Cerebellar cortex (tissue), 1 donor: Measurements from ENCODE around the gene GMDS.

ENCODE experiments used
- DNase-seq: peaks from one replicate; pipeline ENCODE4 v3.0.0-alpha.2; 2015; ENCODE audit warnings: low spot score

Gene GMDS

GRCh38 chr6:2240961-2241360, 4.4 kb downstream of the GMDS start:
- no peak for DNase-seq

GRCh38 chr6:2237001-2237400, 8.4 kb downstream of the GMDS start:
- no peak for DNase-seq

- DNase-seq = no peak
Observed at GRCh38 chr6:2235777-2236495, 9.5 kb downstream of the GMDS start.

GRCh38 chr6:2232445-2232844, 13.0 kb downstream of the GMDS start:
- no peak for DNase-seq

- DNase-seq = no peak
Observed at GRCh38 chr6:2231438-2231837, 14.0 kb downstream of the GMDS start.

GRCh38 chr6:2230659-2231277, 14.6 kb downstream of the GMDS start:
- DNase-seq = no peak

- DNase-seq = no peak
Observed at GRCh38 chr6:2229742-2230141, 15.7 kb downstream of the GMDS start.

GRCh38 chr6:2229039-2229438, 16.4 kb downstream of the GMDS start:
- no peak for DNase-seq

- DNase-seq = no peak
Observed at GRCh38 chr6:2228392-2228791, 17.0 kb downstream of the GMDS start.

DNA sequence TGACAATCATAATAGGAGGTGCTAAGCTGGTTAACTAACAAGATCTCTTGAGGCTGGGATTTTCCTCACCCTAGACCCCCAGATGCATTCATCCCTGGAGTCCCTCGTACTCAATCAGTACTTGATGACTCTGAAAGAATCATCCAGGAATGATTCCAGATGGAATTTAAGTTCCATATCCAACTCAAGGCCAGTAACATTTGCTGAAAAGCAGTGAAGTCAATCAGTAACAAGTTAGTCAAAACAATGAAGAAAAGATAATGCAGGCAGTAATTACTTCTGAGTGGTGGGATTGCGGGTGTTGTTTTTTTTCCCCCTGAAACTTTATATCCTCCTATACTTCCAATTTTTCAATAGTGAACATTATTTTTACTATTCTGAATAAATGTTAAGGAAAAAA, 18.6 kb downstream of the GMDS start:
- DNase-seq = no peak

DNA sequence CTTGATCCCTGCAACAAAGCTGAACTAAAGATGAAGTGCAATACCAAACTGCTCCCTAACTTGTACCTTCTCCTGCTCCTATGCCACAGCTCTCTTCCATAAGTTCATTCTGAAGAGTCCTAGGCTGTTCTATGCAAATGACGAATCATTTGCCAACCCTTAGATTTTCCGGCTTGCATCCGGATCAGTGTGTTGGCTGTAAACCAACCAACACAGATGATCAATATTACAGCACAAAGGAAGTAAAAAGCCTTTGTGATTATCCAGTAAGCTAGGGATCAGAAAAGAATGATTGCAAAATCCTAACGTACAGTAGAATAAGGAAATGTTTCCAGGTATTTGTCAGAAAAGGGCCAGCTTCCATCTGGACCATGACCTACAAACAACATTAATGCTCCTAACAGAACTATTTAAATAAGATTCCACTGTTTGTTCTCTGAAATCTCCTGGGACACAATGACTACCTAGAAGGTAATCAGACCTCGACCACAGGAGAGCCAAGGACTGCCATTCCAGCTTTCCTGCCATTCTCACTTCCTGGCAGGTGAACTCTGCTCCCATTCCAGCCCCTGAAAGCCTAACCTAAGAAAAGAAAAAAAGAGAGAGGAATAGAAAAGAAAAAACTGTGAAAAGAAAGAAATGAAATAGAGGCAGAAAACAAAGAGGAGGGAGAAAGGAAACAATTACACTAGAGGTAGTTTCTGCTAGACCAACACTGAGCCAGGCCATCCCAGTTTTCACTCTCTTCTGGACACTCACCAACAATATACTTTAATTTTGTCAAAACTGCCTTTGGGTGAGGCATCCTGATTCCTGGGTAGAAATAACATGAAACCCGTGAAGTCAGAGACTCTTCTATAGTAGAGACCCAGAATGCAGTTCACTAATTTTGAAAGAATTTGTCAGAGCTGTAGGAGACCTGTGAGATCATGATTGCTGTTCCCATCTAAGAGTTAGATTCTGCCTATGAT, 19.7 kb downstream of the GMDS start:
- no peak for DNase-seq

- no peak for DNase-seq
Observed at GRCh38 chr6:2224847-2225382, 20.5 kb downstream of the GMDS start.

- DNase-seq = no peak
Observed at GRCh38 chr6:2222275-2222842, 23.0 kb downstream of the GMDS start.

DNA sequence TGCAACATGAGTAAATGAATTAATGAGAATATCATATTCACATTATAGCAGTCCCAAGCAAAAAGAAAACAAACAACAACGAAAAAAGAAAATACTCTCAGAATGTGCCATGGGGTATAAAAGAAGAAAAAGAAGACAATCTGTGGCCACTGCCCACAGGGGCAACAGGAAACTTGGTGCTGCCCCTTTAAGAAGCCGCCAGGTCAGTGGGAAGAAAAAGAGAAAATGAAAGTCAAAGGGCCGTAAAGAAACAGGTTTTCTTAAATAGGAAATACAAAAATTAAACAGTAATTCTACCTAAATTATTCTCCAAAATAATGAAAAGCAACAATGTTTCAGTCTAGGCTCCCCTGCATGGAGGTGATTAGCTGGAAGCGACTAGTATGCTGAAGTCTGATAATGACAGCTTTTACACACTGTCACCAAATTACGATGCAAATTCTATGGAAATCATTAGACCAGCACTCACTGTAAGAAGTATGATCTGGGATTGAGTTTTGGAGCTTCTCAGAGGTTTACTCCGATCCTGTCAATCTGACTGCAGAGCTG, 23.6 kb downstream of the GMDS start:
- no peak for DNase-seq

DNA sequence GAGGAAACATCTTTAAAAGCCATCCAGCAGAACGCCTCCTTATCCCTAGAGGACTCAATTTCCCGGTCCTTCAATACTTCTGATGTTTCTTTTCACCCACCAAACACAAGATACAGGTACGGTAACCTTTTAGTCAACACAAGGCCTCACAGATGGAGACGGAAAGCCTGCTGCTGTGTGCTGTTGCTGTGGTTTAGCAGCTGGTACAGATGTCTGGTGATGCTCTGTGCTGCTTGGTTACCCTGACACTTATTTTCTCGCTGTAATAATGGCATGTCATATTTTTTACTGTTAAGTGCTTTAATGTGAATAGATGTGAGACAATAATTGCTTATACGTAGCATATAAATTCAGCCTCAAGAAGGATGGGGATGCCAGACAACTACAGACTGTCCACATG, 25.3 kb downstream of the GMDS start:
- no peak for DNase-seq

GRCh38 chr6:2218866-2219265, 26.5 kb downstream of the GMDS start:
- DNase-seq = no peak

GRCh38 chr6:2216794-2217383, 28.5 kb downstream of the GMDS start:
- DNase-seq = no peak

DNA sequence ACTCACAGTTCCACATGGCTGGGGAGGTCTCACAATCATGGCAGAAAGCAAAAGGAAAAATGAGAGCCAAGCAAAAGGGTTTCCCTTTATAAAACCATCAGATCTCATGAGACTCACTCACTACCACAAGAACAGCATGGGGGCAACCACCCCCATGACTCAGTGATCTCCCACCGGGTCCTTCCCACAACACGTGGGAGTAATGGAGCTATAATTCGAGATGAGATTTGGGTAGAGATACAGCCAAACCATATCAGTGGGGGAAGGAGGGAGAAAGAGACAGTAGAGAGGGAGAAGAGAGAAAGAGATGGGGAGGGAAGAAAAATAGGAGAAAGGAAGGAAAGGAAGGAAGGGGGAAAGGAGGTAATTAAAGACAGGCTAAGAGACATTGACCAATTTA, 30.1 kb downstream of the GMDS start:
- DNase-seq = no peak

DNA sequence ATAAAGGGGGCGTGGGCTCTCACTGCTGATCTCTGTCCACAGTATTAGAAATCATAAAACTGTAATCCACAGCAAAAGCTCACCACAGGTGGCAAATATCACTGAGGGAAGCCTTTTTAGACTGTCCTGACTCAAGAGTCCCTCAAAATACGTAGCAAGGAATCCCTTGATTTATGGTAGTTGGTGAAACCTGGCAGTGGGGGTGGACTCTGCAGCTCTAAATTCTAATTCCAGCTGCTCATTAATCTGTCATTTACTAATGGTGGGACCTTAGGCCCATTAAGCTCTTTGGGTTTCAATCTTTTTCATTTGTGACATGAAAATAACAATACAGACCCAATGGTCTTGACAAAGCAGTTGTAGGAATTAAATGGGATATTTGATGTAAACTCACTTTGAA, 32.3 kb downstream of the GMDS start:
- no peak for DNase-seq

- DNase-seq = peak; percentile 64
Observed at GRCh38 chr6:2209226-2209809, 36.1 kb downstream of the GMDS start.

DNA sequence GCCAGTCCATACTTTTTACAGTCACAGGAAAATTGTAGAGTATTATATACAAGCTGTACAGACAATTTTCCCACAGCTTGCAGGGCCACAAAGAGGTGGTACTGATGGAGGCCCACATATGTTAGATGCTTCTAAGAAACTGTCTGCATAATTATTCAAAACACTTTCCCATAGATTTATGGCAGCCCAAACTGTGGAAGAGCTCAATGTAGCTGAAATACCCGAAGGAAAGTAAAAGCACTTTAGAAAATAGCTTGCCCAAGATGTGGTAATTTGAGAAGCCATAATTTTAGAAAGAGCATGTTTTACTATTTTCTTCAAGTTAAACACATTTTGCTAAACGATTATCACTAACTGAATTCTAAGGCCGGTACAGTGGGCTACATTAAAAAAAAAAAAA, 36.9 kb downstream of the GMDS start:
- no peak for DNase-seq
